Stimulated activated CD4-positive, alpha-beta T cell treated with anti-CD3 and anti-CD28 coated beads, Interleukin-12 subunit alpha, Interleukin-12 subunit beta, amount 100 ng/mL, for 4 hours (primary cell): ENCODE data around the gene NFIB.

Experiments
- DNase-seq: peaks from one replicate; pipeline ENCODE4 v3.0.0-alpha.2; 2020

The NFIB gene

DNA sequence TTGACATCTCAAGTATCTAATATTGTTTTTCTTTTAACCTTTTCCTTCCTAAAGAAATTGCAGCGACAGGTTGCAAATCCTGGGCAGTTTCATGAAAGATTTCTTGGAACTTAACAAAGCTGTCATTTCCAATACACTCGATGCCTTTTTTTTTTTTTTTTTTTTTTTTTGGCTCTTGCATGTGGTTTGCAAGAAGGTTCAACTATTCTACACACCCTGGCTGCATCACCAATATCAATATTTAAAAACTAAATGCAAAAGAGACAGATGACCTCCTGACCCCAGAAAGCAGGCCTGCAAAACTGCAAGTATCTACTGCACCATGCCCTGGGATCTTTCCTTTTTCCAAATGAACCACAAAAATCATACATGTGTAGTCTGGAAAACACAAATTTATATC is 4.4 kb upstream of the NFIB start:
- DNase-seq, result no peak

DNA sequence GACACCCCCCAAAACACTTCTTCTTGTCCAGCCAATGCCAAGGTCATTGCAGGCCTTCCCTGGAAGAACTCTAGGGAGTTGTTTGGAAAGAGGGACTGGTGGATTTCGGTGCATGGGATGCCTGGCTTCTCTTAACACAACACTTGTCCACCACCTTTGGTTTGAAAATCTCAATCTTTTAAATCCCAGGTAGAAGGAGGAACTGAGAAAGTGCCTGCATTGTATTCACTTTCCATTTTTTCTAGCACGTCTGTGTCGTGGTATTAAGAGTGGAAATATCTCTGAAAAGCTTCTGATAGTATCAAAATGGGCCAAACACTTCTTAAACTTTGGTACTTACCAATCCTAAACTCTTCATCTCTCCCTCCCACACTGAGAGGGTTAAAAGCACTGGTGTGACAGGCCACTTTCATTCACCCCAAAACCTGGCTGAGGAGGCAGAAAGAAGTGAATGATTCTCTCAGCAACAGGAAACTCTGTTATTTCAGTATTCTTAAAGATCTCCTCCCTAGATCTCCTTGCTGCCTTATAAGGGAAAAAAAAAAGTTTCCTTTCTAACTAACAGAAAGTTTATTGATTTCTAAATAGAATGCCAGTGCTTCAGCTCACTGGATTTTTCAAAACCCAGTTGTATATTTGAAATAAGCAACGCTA is 3.9 kb upstream of the NFIB start:
- no peak for DNase-seq

- no peak for DNase-seq
These were observed 2.8 kb upstream of the NFIB start for GRCh38 chr9:14316602-14317300.

DNA sequence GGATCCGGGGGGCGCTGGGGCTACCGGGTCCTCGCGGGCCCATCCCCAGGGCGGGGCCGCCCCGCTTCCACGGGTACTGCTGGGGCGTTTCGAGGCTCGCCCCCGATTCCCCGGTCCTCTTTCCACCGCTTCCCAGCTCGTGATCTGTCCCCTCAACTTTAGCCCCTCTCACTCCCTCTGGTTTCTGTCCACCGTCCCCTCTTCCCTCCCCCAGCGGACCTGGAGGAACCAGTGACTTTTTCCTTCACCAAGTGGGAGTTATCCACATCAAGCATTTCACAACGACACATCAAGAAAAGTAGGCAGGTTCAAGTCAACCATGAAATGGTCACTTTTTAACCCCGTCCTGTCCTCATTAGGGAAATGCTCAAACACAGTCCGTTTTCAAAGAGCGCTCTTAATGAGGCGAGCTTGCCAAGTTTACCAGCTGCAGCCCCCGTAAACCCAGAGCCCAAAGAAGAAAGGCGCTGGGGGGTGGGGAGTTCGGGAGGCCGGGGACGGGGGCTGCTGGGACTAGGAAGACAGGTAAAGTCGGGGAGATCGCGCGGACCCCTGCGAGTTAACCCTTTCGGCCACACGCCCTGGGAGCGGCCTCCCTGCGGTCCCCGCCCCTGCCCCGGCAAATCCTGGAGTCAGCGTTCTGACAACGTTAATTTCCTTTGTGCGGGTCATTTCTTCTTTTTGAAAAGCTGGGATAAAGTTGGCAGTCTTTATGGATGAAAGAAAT is 2.1 kb upstream of the NFIB start:
- no peak for DNase-seq

DNA sequence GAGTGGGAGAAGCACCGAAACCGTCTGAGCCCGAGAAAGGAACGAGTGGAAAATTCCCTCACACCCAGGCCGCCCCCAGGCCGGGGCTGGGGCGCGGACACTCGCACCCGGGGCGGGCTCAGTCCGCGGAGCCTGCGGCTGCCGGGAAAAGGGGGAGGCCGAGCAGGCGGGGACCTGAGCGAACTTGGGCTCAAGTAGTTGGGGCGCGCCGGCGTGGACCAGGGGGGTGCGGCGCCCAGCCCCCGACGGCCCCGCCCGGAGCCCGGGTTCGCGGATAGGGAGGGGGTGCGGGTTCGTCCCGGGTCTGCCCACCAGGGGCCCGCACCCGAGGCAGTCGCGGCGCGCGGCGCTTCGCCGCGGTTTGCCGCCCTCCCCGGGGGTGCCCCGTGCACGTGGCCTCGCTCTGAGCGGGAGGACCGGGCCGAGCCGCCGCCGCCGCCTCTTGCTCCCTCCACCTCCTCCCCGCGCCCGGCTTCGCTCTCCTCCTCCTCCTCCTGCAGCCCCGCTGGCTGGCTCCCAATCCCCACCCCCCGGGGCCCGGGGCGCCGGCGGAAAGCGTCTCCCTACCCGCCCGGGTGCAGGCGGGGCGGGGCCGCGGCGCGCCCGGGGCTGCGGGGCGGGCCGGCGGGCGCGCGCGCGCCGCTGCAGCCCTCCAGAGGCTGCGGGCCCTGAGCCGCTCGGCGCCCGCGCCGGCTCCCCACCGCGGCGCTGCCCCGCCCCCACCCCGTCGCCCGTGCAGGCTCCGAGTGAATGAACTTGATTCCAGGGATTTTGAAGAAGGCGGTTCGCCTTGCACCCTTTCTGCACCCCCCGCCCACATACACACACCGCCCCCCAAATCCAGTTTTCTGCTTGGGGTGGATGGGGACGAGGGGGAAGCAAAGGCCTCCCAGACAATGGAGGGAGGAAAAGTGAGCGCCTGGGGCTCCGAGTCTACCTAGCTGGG is 1.3 kb upstream of the NFIB start:
- no peak for DNase-seq

GRCh38 chr9:14314424-14314928 is 535 bp upstream of the NFIB start:
- no peak for DNase-seq

DNA sequence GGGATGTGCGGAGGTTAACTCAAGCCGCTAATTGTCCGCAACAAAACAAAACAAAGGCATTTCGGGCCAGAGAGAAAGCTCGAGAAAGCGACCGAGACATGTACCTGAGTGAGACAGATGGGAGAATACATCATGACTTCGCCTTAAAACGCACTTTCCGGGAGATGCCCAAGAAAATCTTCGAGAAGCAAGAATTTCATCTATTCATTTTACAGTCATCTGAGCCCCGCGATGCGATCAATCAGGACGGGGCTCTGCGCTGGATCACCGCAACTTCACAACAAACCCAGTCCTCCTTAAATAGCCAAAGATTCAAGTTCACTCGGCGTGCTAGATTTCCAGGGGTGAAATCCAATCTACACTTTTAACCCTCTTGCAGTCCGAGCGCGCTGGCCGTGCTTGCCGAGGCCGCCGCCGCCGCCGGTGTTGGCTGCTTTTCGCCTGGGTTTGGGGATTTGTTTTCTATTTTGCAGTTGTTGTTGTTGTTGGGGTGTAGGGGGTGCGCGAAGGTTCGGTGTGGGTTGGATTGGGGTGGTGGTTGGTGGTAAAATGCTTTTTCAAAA is 482 bp downstream of the NFIB start:
- no peak for DNase-seq

- no peak for DNase-seq
These were observed 1.1 kb downstream of the NFIB start for GRCh38 chr9:14312719-14313377.

DNA sequence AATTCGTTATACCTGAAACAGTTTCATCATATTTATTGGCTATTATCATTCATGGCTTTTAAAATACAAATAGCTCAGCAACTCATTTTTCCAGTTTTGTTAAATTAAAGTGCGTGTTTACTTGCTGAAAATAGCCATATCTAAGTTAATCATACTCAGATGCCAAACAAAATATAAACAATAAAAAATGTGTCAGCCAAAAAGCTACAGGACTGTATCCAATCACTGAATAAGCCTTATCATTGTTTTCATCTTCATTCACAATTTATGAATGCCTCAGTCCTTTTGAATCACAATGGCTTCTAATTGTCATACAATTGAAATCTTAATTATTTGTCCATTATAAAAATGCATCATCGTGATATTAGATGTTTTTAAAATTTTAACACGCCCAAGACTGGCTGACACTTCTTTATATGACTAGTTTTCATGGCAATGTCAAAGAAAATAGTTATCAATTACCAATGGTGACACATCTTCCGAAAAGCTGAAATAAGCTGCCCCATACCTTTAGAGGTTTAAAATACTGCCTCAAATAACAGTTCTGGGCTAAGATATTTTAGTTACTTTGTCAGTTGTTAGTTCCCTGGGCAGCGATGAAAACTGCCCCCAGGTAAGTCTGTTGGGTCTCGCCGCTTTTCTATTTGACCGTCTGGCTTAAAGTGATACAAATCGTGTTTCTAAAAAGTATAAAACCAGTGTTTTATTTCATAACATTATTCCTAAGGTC is 1.8 kb downstream of the NFIB start:
- no peak for DNase-seq

GRCh38 chr9:14311171-14311949 is 2.6 kb downstream of the NFIB start:
- no peak for DNase-seq

DNA sequence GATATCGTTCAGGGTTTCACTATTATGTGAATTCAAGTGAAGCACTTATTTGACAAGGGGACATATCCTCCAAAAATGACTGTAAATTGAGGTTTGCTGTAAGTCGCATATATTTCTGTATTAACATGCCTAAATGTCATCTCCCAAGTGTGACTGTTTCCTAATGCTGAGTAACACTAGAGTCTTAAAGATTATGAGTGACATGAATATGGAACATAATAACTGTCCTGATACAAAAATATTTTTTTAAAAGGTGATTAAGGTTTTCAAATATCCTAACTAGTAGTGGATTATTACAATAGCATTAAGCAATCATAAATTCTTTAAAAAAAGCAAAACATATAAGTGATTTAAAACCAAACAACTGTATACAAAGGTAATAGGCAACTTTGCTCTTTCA is 3.6 kb downstream of the NFIB start:
- no peak for DNase-seq

GRCh38 chr9:14309403-14309802 is 4.5 kb downstream of the NFIB start:
- no peak for DNase-seq

- no peak for DNase-seq
These were observed 5.1 kb downstream of the NFIB start for GRCh38 chr9:14308853-14309145.

GRCh38 chr9:14307989-14308852 is 5.7 kb downstream of the NFIB start:
- DNase-seq, result no peak

- DNase-seq, result no peak
These were observed 7.0 kb downstream of the NFIB start for GRCh38 chr9:14306672-14307660.

DNA sequence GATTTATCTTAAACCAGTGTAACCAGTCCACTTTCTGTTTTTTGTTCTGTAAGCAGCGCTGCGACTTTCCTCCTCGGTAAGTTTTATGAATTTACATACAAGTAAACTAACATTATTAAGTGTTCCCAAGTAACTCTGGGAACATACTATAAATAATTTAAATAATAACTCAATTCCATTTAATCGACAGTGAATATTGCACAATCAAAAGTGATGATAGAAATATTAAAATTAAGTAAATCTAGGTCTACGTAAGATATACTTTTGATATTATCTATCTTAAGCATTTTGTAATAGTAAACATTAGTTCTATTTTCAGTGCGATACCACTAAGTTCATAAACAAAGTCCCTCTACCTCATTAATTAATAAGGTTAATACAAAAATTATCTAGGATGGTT is 7.8 kb downstream of the NFIB start:
- no peak for DNase-seq

DNA sequence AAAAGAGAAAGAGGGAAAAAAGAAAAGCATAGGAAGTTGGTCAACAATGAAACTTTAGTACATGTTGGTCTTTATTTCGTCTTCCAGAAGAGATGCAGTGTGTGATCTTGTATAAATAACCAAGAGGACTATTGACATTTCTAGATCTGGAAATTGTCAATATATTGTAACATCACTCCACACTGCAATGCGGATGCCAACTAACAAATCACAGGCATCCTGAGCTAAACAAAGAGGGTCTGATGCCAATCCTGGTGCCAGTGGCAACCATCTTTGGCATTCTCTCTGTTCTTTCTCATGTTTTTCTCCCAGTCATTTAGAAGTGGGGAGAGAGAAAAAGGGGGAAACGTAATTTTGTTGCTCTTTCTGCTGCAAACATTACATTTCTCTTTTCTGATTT is 9.7 kb downstream of the NFIB start:
- no peak for DNase-seq

DNA sequence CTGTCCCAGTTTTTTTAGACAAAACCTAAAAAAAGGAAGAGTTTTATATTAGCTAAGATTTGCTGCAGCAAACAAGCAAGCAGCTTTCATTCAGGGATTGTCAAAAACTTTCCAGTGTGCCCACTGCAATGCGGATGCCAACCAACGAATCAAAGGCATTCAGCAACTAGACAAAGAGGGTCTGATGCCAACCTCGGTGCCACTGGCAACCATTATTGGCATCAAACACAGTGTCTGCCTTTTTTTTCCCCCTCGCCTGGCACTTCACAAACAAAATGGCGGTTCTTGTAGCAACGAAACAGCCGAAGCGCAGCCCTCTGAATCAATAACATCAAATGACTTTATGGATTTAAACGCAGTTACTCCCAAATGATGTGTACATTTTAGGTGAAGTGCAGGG is 10.4 kb downstream of the NFIB start:
- DNase-seq, result no peak
